Vagina (tissue), 2 donors: ENCODE measurements around the gene SCGB3A1. TPM values are rescaled to one million over a fixed set of nuclear protein-coding genes. Genes with fewer than 3 reads are reported as not detected.

ENCODE experiments used
- DNase-seq, 2 donors: peaks; one replicate each; pipeline ENCODE4 v3.0.0-alpha.2; 2017; ENCODE audit errors: extremely low spot score in 2 of 2
- H3K27ac ChIP-seq: fragments of 200-600 bp; sonication (generic); one replicate; pipeline ENCODE4 v1.5.1; 2019
- H3K27me3 ChIP-seq: fragments of 200-600 bp; sonication (generic); one replicate; pipeline ENCODE4 v1.5.1; 2019
- H3K36me3 ChIP-seq, 2 donors: fragments of 200-600 bp; sonication (generic); one replicate each; pipeline ENCODE4 v1.5.1; 2017 to 2019
- H3K4me1 ChIP-seq: fragments of 200-600 bp; sonication (generic); one replicate; pipeline ENCODE4 v1.5.1; 2019
- H3K4me3 ChIP-seq, 2 donors: fragments of 200-600 bp; sonication (generic); 1 replicate in 1 of 2; 2 replicates in 1 of 2; pipeline ENCODE4 v1.5.1; 2016 to 2019
- H3K9me3 ChIP-seq: fragments of 200-600 bp; sonication (generic); one replicate; pipeline ENCODE4 v1.5.1; 2019
- CTCF ChIP-seq, 3 experiments: fragments of 450-650 bp in 2 of 3; fragments of 200-600 bp in 1 of 3; sonication (generic) in 1 of 3; IDR thresholded peaks; one replicate each; pipeline ENCODE4 v1.5.1; 2017 to 2019; ENCODE audit warnings: antibody characterized with exemption in 3 of 3, mild to moderate bottlenecking in 2 of 3, moderate library complexity in 2 of 3
- POLR2A ChIP-seq, 2 donors: fragments of 450-650 bp; IDR thresholded peaks; one replicate each; pipeline ENCODE4 v1.6.1; 2017; ENCODE audit warnings: antibody characterized with exemption in 2 of 2, mild to moderate bottlenecking in 2 of 2, moderate library complexity in 2 of 2
- POLR2AphosphoS5 ChIP-seq, 2 donors: sonication (generic); formaldehyde crosslinking; IDR thresholded peaks; one replicate each; pipeline ENCODE4 v1.9.0; 2017; ENCODE audit warnings: antibody characterized with exemption in 2 of 2, mild to moderate bottlenecking in 2 of 2, low read depth in 1 of 2; ENCODE audit not compliant: insufficient read depth in 1 of 2
- intact Hi-C: fragments of 100-400 bp; cut with DNase I; formaldehyde crosslinking; loops from one replicate; pipeline ENCODE4 v1.15.1; 2023
- total RNA-seq: library from RNA; depleted of rRNA; stranded (reverse); fragments of >200 nt; gene quantifications from one replicate; pipeline ENCODE4 v1.2.3, GENCODE V29; 2016

SCGB3A1 gene
- total RNA-seq, 1 donor from 2014 or later: not detected

DNA sequence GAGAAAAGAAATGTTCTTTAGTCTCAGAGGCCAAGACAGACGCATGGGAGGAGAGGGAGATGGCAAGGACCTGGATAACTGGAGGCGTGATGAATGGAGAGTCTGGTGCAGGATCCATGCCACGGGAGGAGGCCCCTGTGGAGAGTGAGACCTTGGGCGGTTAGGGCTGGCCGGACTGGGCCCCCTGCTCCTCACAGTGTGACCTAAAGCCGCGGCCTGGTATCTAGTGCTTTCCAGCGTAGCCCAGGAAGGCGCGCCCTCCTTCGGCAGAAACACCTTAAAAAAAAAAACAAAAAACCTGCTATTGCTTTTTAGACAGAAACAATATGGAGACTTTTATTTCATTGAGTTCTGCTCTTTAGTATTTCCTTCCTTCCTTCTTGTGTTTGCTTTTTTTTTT, 33.1 kb downstream of the SCGB3A1 start:
- peaks cover 0 to 8% of the 10 kb centered on the region in 2 donors for H3K36me3 ChIP-seq
- H3K27me3 ChIP-seq: no peaks in the 10 kb centered on the region
- H3K4me3 ChIP-seq: no peak overlapping the region
- no peak for DNase-seq
- intact Hi-C loops: no loop called here
- no peaks in the 10 kb centered on the region for H3K4me1 ChIP-seq
- no peak for TF ChIP-seq POLR2A (IDR thresholded peaks at IDR 0.05)
- no peak overlapping the region for H3K27ac ChIP-seq
- H3K9me3 ChIP-seq: no peaks in the 10 kb centered on the region

GRCh38 chr5:180557217-180557809, 34.0 kb downstream of the SCGB3A1 start:
- Histone ChIP-seq H3K36me3 (peaks cover 0 to 11% of the 10 kb centered on the region in 2 donors), H3K4me3 (no peak overlapping the region), H3K27me3 (no peaks in the 10 kb centered on the region), H3K4me1 (no peaks in the 10 kb centered on the region), H3K9me3 (no peaks in the 10 kb centered on the region), H3K27ac (no peak overlapping the region)
- intact Hi-C loops: no loop called here
- no peak for TF ChIP-seq POLR2A (IDR thresholded peaks at IDR 0.05)
- TF ChIP-seq POLR2AphosphoS5 (IDR thresholded peaks at IDR 0.05; ENCODE audit: insufficient read depth in 1 of 2, low read depth in 1 of 2): no peak
- TF ChIP-seq CTCF (IDR thresholded peaks at IDR 0.05): no peak
- DNase-seq: no peak

DNA sequence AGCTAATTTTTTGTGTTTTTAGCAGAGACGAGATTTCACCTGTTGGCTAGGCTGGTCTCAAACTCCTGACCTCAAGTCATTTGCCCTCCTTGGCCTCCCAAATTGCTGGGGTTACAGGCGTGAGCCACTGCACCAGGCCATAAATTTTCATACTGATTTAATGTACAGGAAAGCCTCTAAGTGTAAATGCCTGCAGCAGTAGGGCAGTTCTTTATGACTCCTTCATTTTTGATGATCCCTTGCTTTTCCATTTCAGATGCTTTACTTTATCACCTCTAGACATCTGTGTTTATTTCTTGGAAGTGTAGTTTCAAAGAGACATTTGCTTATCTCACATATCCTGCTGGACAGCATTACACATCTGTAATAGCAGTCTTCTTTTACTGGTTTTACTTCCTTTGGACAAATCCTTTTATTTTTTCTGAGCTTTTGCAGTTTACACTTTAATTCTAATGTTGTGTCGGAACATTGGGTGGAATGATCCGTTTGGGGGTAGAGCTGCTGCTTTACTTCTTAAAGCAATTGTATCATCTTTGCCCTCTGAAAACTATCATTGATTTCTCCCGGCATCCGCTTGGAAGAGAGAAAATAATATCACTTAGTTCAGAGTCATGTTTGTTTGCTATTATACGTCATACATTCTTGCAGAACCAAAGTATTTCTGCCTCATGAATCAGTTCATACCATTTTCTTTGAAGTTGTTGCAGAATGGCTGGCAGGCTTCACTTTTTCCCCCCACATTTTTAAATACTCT, 36.0 kb downstream of the SCGB3A1 start:
- Histone ChIP-seq H3K27ac (no peak overlapping the region), H3K4me3 (no peak overlapping the region), H3K36me3 (peaks cover 0 to 20% of the 10 kb centered on the region in 2 donors), H3K27me3 (no peaks in the 10 kb centered on the region), H3K4me1 (no peaks in the 10 kb centered on the region), H3K9me3 (no peaks in the 10 kb centered on the region)
- intact Hi-C loops: no loop called here
- no peak for DNase-seq
- TF ChIP-seq CTCF (IDR thresholded peaks at IDR 0.05): no peak
- no peak for TF ChIP-seq POLR2AphosphoS5 (IDR thresholded peaks at IDR 0.05; ENCODE audit: insufficient read depth in 1 of 2, low read depth in 1 of 2)
- TF ChIP-seq POLR2A (IDR thresholded peaks at IDR 0.05): no peak

DNA sequence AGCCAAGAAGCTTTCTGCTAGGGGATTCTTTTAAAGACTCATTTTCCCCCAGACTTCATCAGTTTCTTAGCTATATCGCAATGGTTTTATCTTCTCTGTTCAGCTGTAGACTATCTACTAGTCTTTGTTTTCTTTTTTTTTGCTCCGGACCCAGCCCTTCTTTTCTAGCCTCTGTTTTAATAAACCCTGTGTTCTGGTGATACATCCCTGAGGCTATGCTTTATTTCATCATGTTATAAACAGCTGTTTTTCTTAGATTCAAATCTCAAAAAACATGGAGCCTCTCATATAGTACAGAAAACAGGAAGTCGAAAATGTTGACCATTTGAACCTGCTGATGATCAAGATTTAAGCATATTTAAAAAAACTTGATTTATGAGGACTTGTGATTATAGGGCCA, 37.8 kb downstream of the SCGB3A1 start:
- Histone ChIP-seq H3K36me3 (peaks cover 0 to 23% of the 10 kb centered on the region in 2 donors), H3K4me1 (no peaks in the 10 kb centered on the region), H3K27ac (no peak overlapping the region), H3K4me3 (no peak overlapping the region), H3K27me3 (no peaks in the 10 kb centered on the region), H3K9me3 (no peaks in the 10 kb centered on the region)
- no peak for DNase-seq
- intact Hi-C loops: no loop called here
- TF ChIP-seq CTCF (IDR thresholded peaks at IDR 0.05) (no peak), POLR2A (IDR thresholded peaks at IDR 0.05) (no peak), POLR2AphosphoS5 (IDR thresholded peaks at IDR 0.05; ENCODE audit: insufficient read depth in 1 of 2, low read depth in 1 of 2) (no peak)

DNA sequence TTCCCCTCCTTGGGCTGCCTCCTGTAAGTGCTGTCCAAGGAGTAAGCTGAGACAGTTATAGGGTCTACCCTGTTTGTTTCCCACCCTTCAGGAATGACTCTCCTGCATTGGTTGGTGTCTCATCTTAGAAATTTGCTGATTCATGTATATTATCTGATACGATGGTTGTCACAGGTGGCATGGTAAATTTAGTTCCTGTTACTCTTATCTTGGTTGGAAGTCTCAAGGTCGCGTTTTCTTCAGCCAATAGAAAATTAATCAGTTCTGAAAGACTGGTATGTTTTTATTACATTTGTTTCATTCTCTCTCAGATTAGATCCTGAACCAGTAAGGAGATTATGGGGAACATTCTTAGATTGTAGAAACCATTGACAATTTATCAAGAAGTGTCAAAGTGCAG, 42.7 kb downstream of the SCGB3A1 start:
- TF ChIP-seq POLR2A (IDR thresholded peaks at IDR 0.05) (no peak), POLR2AphosphoS5 (IDR thresholded peaks at IDR 0.05; ENCODE audit: insufficient read depth in 1 of 2, low read depth in 1 of 2) (no peak), CTCF (IDR thresholded peaks at IDR 0.05) (no peak)
- no peaks in the 10 kb centered on the region for H3K4me1 ChIP-seq
- intact Hi-C loops: no loop called here
- no peak overlapping the region for H3K4me3 ChIP-seq
- H3K27ac ChIP-seq: no peak overlapping the region
- DNase-seq: no peak
- no peaks in the 10 kb centered on the region for H3K9me3 ChIP-seq
- H3K27me3 ChIP-seq: no peaks in the 10 kb centered on the region
- peaks cover 0 to 15% of the 10 kb centered on the region in 2 donors for H3K36me3 ChIP-seq
